Thoracic aorta (tissue), 2 donors: Measurements from ENCODE around the gene SNAPIN. TPM values are rescaled to one million over a fixed set of nuclear protein-coding genes. Genes with fewer than 3 reads are reported as not detected.

Experiments
- ATAC-seq: fragments of 150-250 bp; one replicate; pipeline ENCODE4 v1.8.0; 2017; ENCODE audit warnings: low read depth; ENCODE audit not compliant: insufficient number of reproducible peaks, low FRiP score
- DNase-seq: peaks from one replicate; pipeline ENCODE4 v3.0.0-alpha.2; 2020; ENCODE audit warnings: low spot score
- H3K27ac ChIP-seq, 2 donors: fragments of 200-600 bp; sonication (generic); 1 replicate in 1 of 2; 2 replicates in 1 of 2; pipeline ENCODE4 v1.5.1; 2016; ENCODE audit warnings: mild to moderate bottlenecking in 2 of 2, moderate library complexity in 2 of 2
- H3K27me3 ChIP-seq: fragments of 200-600 bp; sonication (generic); replicated peaks from 2 replicates; pipeline ENCODE4 v1.6.0; 2016; ENCODE audit warnings: mild to moderate bottlenecking; ENCODE audit not compliant: insufficient read depth
- H3K36me3 ChIP-seq: fragments of 200-600 bp; sonication (generic); one replicate; pipeline ENCODE4 v1.5.1; 2016
- H3K4me1 ChIP-seq, 2 donors: fragments of 200-600 bp; sonication (generic); 1 replicate in 1 of 2; 2 replicates in 1 of 2; pipeline versions ENCODE4 v1.5.1 to v1.6.0; 2016; ENCODE audit warnings: low read depth in 2 of 2, mild to moderate bottlenecking in 1 of 2; ENCODE audit not compliant: control insufficient read depth in 1 of 2
- H3K4me3 ChIP-seq: fragments of 200-600 bp; sonication (generic); 2 replicates; pipeline ENCODE4 v1.5.1; 2016; ENCODE audit warnings: mild to moderate bottlenecking
- H3K9me3 ChIP-seq: fragments of 200-600 bp; sonication (generic); 2 replicates; pipeline ENCODE4 v1.5.1; 2016
- total RNA-seq, 2 donors: library from RNA; depleted of rRNA; stranded (reverse); fragments of >200 nt; gene quantifications; one replicate each; pipeline versions ENCODE4 v1.1.0 to v1.2.3, GENCODE V29; 2016
- TF ChIP-seq, protein P1 (sequence below): fragments of 200-600 bp; sonication (generic); IDR thresholded peaks from one replicate; pipeline ENCODE4 v1.5.1; 2019; ENCODE audit warnings: antibody characterized with exemption

The SNAPIN gene
- total RNA-seq, 2 donors from 2014 or later, result 37.9 to 41.6 TPM

DNA sequence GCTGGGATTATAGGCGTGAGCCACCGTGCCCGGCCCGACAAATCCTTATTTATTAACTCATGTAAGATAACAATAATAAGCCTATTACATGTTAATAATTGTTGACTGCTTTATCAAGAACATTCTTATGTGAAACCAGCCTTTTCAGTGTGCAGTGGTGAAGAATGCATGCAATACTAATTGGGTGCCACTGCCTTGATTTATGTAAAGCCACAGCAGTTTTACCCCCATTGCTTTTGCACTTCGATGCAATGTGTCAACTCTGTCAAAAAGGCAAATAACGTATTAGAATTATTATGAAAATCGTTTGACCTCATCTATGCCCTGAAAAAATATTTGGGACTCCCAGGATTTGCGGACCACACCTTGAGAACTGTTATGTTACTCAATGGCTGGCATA lies 38.2 kb downstream of the SNAPIN start:
- H3K27ac ChIP-seq, result peak overlapping the region; percentile 98 to 100
- no peaks in the 10 kb centered on the region for H3K9me3 ChIP-seq
- peaks cover 16% of the 10 kb centered on the region for H3K36me3 ChIP-seq
- TF ChIP-seq, protein P1, sequence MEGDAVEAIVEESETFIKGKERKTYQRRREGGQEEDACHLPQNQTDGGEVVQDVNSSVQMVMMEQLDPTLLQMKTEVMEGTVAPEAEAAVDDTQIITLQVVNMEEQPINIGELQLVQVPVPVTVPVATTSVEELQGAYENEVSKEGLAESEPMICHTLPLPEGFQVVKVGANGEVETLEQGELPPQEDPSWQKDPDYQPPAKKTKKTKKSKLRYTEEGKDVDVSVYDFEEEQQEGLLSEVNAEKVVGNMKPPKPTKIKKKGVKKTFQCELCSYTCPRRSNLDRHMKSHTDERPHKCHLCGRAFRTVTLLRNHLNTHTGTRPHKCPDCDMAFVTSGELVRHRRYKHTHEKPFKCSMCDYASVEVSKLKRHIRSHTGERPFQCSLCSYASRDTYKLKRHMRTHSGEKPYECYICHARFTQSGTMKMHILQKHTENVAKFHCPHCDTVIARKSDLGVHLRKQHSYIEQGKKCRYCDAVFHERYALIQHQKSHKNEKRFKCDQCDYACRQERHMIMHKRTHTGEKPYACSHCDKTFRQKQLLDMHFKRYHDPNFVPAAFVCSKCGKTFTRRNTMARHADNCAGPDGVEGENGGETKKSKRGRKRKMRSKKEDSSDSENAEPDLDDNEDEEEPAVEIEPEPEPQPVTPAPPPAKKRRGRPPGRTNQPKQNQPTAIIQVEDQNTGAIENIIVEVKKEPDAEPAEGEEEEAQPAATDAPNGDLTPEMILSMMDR, result no peak
- DNase-seq, result no peak
- H3K27me3 ChIP-seq, result no peaks in the 10 kb centered on the region
- no peak for ATAC-seq
- peaks cover 23 to 31% of the 10 kb centered on the region in 2 donors for H3K4me1 ChIP-seq
- H3K4me3 ChIP-seq, result no peak overlapping the region

GRCh38 chr1:153697191-153698019 lies 38.9 kb downstream of the SNAPIN start:
- peak overlapping the region; percentile 98 to 100 for H3K27ac ChIP-seq
- DNase-seq (peak; percentile 75), ATAC-seq (peak; percentile 62)
- peak overlapping the region; percentile 57 for H3K4me3 ChIP-seq
- no peaks in the 10 kb centered on the region for H3K27me3 ChIP-seq
- TF ChIP-seq, protein P1, result peak; percentile 17
- H3K36me3 ChIP-seq, result peaks cover 13% of the 10 kb centered on the region
- H3K9me3 ChIP-seq, result no peaks in the 10 kb centered on the region
- peaks cover 23 to 31% of the 10 kb centered on the region in 2 donors for H3K4me1 ChIP-seq

DNA sequence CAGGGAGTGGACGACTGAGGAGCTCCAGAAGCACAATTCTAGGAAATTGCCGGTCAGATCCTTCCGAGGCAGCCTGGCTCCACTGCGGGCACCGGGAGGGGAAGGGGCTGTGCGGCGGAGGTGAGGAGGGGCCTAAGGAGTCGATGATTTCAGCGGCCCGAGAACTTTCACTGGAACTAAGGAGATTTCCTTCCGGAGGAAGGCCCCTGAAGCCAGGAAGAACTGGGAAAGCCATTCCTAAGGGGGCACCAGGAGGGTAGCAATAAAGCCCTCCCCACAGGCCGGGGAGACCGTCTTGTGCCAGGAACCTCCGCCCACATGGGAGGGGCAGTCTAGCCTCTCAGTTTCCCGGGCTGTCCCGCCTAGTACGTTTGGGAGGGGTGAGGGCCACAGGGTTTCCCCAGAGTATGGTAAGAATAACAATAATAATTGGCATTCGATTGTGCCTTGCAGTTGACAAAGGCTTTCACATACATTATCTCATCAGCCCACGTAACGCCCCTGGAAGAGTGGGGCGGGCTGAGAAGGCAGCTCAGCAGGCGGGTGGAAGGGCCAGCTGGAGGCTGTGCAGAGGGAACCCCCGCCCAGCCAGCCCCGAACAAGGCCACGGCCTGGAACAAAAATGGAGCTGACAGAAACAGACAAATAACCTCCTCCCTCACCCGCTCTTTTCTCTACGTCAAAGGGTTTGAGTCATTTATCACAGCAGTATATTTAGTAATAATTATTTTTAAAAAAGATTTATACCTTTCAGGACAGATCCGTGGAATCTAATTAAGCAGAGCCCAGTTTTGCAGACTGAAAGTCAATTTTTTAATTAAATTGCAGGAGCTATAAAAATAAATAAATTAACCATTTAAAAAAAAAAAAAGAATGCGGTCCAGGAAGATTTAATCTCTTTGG lies 39.8 kb downstream of the SNAPIN start:
- DNase-seq, result peak; percentile 67
- peaks cover 6% of the 10 kb centered on the region for H3K36me3 ChIP-seq
- no peaks in the 10 kb centered on the region for H3K27me3 ChIP-seq
- no peaks in the 10 kb centered on the region for H3K9me3 ChIP-seq
- peak; percentile 76 for ATAC-seq
- peaks cover 23 to 31% of the 10 kb centered on the region in 2 donors for H3K4me1 ChIP-seq
- H3K27ac ChIP-seq, result peak overlapping the region; percentile 98 to 100
- TF ChIP-seq, protein P1, result no peak
- H3K4me3 ChIP-seq, result peak overlapping the region; percentile 57

GRCh38 chr1:153698923-153699714 lies 40.6 kb downstream of the SNAPIN start:
- TF ChIP-seq, protein P1, result no peak
- ATAC-seq (no peak), DNase-seq (no peak)
- Histone ChIP-seq H3K27me3 (no peaks in the 10 kb centered on the region), H3K36me3 (no peaks in the 10 kb centered on the region), H3K4me1 (peaks cover 23 to 31% of the 10 kb centered on the region in 2 donors), H3K9me3 (no peaks in the 10 kb centered on the region), H3K4me3 (peak overlapping the region; percentile 57), H3K27ac (peak overlapping the region; percentile 98 to 100)
